ENCODE measurements around the gene RRH. TPM values are rescaled to one million over a fixed set of nuclear protein-coding genes. Genes with fewer than 3 reads are reported as not detected.

RRH gene
- polyA plus RNA-seq, 1 donor (not counting 4 experiments of a cell fraction or from before 2014, with no cell fraction given): 0.20 TPM

- no peaks in the 10 kb centered on the region for H4K20me1 ChIP-seq (ENCODE audit: control insufficient read depth, extremely low read depth, insufficient read depth, low read length)
- FAIRE-seq: no peak
- no peaks in the 10 kb centered on the region for H3K36me3 ChIP-seq (ENCODE audit: control insufficient read depth in 2 of 2, extremely low read depth in 1 of 2, insufficient read depth in 2 of 2, low read length in 2 of 2)
- H3K9ac ChIP-seq (ENCODE audit: control insufficient read depth, extremely low read depth, insufficient read depth, low read length): no peak overlapping the region
- dilution Hi-C loops (cut with MboI; ENCODE audit: extremely low pct_ligation_motif_present, low sequenced_read_pairs): no loop called here
- TF ChIP-seq, protein P1, sequence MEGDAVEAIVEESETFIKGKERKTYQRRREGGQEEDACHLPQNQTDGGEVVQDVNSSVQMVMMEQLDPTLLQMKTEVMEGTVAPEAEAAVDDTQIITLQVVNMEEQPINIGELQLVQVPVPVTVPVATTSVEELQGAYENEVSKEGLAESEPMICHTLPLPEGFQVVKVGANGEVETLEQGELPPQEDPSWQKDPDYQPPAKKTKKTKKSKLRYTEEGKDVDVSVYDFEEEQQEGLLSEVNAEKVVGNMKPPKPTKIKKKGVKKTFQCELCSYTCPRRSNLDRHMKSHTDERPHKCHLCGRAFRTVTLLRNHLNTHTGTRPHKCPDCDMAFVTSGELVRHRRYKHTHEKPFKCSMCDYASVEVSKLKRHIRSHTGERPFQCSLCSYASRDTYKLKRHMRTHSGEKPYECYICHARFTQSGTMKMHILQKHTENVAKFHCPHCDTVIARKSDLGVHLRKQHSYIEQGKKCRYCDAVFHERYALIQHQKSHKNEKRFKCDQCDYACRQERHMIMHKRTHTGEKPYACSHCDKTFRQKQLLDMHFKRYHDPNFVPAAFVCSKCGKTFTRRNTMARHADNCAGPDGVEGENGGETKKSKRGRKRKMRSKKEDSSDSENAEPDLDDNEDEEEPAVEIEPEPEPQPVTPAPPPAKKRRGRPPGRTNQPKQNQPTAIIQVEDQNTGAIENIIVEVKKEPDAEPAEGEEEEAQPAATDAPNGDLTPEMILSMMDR (optimal IDR thresholded peaks at IDR 0.05 in 1 of 3, IDR thresholded peaks at IDR 0.05 in 1 of 3, conservative IDR thresholded peaks at IDR 0.05 in 1 of 3; ENCODE audit: extremely low read depth in 1 of 3, insufficient read depth in 2 of 3, low read length in 3 of 3): no peak
- TF ChIP-seq EZH2 (IDR thresholded peaks at IDR 0.05; ENCODE audit: low read length): no peak
- no peaks in the 10 kb centered on the region for H3K79me2 ChIP-seq (ENCODE audit: control insufficient read depth, insufficient read depth, low read length)
- no peak overlapping the region for H3K4me2 ChIP-seq (ENCODE audit: control insufficient read depth, extremely low read depth, insufficient read depth, low read depth, low read length)
- no peaks in the 10 kb centered on the region for H3K27me3 ChIP-seq (ENCODE audit: control insufficient read depth, extremely low read depth, insufficient read depth, low read length)
- no peak overlapping the region for H3K27ac ChIP-seq (ENCODE audit: control insufficient read depth, insufficient read depth, low read length)
- H3K9me1 ChIP-seq (ENCODE audit: control insufficient read depth, extremely low read depth, insufficient read depth, low read length): no peaks in the 10 kb centered on the region
- no peaks in the 10 kb centered on the region for H3K4me1 ChIP-seq (ENCODE audit: control insufficient read depth, extremely low read depth, insufficient read depth, low read length)
- no peaks in the 10 kb centered on the region for H3K9me3 ChIP-seq (ENCODE audit: control insufficient read depth, low read depth, low read length)
- H2AFZ ChIP-seq (ENCODE audit: control insufficient read depth, low read length): no peak overlapping the region
- no peak overlapping the region for H3K4me3 ChIP-seq (ENCODE audit: control insufficient read depth in 2 of 3, extremely low read depth in 1 of 3, insufficient read depth in 2 of 3, low read depth in 1 of 3, low read length in 3 of 3)
- no peak for DNase-seq (ENCODE audit: low read depth, low spot score)
Measured at GRCh38 chr4:109787807-109788206, 40.0 kb upstream of the RRH start.

GRCh38 chr4:109795059-109795458, 32.7 kb upstream of the RRH start:
- TF ChIP-seq EZH2 (IDR thresholded peaks at IDR 0.05; ENCODE audit: low read length): no peak
- TF ChIP-seq, protein P1 (optimal IDR thresholded peaks at IDR 0.05 in 1 of 3, IDR thresholded peaks at IDR 0.05 in 1 of 3, conservative IDR thresholded peaks at IDR 0.05 in 1 of 3; ENCODE audit: extremely low read depth in 1 of 3, insufficient read depth in 2 of 3, low read length in 3 of 3): no peak
- FAIRE-seq: no peak

More at GRCh38 chr4:109795059-109795458, 32.7 kb upstream of the RRH start:
- Histone ChIP-seq H3K79me2 (ENCODE audit: control insufficient read depth, insufficient read depth, low read length) (no peaks in the 10 kb centered on the region), H3K27ac (ENCODE audit: control insufficient read depth, insufficient read depth, low read length) (no peak overlapping the region), H4K20me1 (ENCODE audit: control insufficient read depth, extremely low read depth, insufficient read depth, low read length) (no peaks in the 10 kb centered on the region), H3K27me3 (ENCODE audit: control insufficient read depth, extremely low read depth, insufficient read depth, low read length) (no peaks in the 10 kb centered on the region), H2AFZ (ENCODE audit: control insufficient read depth, low read length) (no peak overlapping the region), H3K4me1 (ENCODE audit: control insufficient read depth, extremely low read depth, insufficient read depth, low read length) (no peaks in the 10 kb centered on the region), H3K9me3 (ENCODE audit: control insufficient read depth, low read depth, low read length) (no peaks in the 10 kb centered on the region), H3K9me1 (ENCODE audit: control insufficient read depth, extremely low read depth, insufficient read depth, low read length) (no peaks in the 10 kb centered on the region), H3K9ac (ENCODE audit: control insufficient read depth, extremely low read depth, insufficient read depth, low read length) (no peak overlapping the region), H3K4me3 (ENCODE audit: control insufficient read depth in 2 of 3, extremely low read depth in 1 of 3, insufficient read depth in 2 of 3, low read depth in 1 of 3, low read length in 3 of 3) (no peak overlapping the region), H3K36me3 (ENCODE audit: control insufficient read depth in 2 of 2, extremely low read depth in 1 of 2, insufficient read depth in 2 of 2, low read length in 2 of 2) (no peaks in the 10 kb centered on the region), H3K4me2 (ENCODE audit: control insufficient read depth, extremely low read depth, insufficient read depth, low read depth, low read length) (no peak overlapping the region)
- dilution Hi-C loops (cut with MboI; ENCODE audit: extremely low pct_ligation_motif_present, low sequenced_read_pairs): no loop called here
- no peak for DNase-seq (ENCODE audit: low read depth, low spot score)

Measured in keratinocyte (primary cell).